GM19324 (cell line): ENCODE results near the gene ATP6V1C2.
"Not testable (repeated sequence)": the region's sequence is repeated elsewhere in the genome, so short reads cannot be mapped to it uniquely, and the experiment has no call there.

ENCODE experiments used
- ATAC-seq: cut with Tn5 transposase; IDR thresholded peaks from one replicate; pipeline ENCODE4 v1.9.1; 2021; ENCODE audit warnings: mild to moderate bottlenecking, moderate library complexity; ENCODE audit not compliant: unreplicated experiment, low FRiP score

The ATP6V1C2 gene

GRCh38 chr2:10810202-10811161 is 89.1 kb downstream of the ATP6V1C2 start:
- ATAC-seq: no peak

GRCh38 chr2:10811517-10811916 is 90.1 kb downstream of the ATP6V1C2 start:
- ATAC-seq: no peak

- ATAC-seq: peak; percentile 97
These were observed 91.1 kb downstream of the ATP6V1C2 start, which contains the start of gene PDIA6 for GRCh38 chr2:10812362-10813162. PDIA6 (minus strand) TSS chr2:10812785; CDS start chr2:10812696, 89 bp downstream.

GRCh38 chr2:10813163-10814138 is 92.0 kb downstream of the ATP6V1C2 start:
- ATAC-seq: not testable (repeated sequence)

GRCh38 chr2:10814142-10814541 is 92.7 kb downstream of the ATP6V1C2 start:
- ATAC-seq: no peak

GRCh38 chr2:10814571-10815331 is 93.3 kb downstream of the ATP6V1C2 start:
- no peak for ATAC-seq

GRCh38 chr2:10817413-10817812 is 96.0 kb downstream of the ATP6V1C2 start:
- no peak for ATAC-seq

GRCh38 chr2:10818305-10818704 is 96.9 kb downstream of the ATP6V1C2 start:
- ATAC-seq: not testable (repeated sequence)

- ATAC-seq: no peak
These were observed 97.6 kb downstream of the ATP6V1C2 start for GRCh38 chr2:10818984-10819383.

GRCh38 chr2:10819714-10820314 is 98.4 kb downstream of the ATP6V1C2 start:
- no peak for ATAC-seq

GRCh38 chr2:10820562-10820961 is 99.1 kb downstream of the ATP6V1C2 start:
- ATAC-seq: no peak

- no peak for ATAC-seq
These were observed 99.7 kb downstream of the ATP6V1C2 start for GRCh38 chr2:10820978-10821695.

- no peak for ATAC-seq
These were observed 102.8 kb downstream of the ATP6V1C2 start for GRCh38 chr2:10824191-10824590.

GRCh38 chr2:10826026-10826425 is 104.6 kb downstream of the ATP6V1C2 start:
- no peak for ATAC-seq

- ATAC-seq: no peak
These were observed 105.2 kb downstream of the ATP6V1C2 start for GRCh38 chr2:10826625-10827024.

- no peak for ATAC-seq
These were observed 106.9 kb downstream of the ATP6V1C2 start for GRCh38 chr2:10828346-10828745.

GRCh38 chr2:10829299-10829698 is 107.9 kb downstream of the ATP6V1C2 start:
- no peak for ATAC-seq

- ATAC-seq: no peak
These were observed 108.8 kb downstream of the ATP6V1C2 start for GRCh38 chr2:10830203-10830602.
